ES-I3 (cell line): ENCODE results near the gene MISP.

Source experiments
- H3K36me3 ChIP-seq: 2 replicates; pipeline ENCODE4 v1.6.1; 2013; ENCODE audit warnings: mild to moderate bottlenecking, low read length, control low read depth, moderate library complexity; ENCODE audit not compliant: insufficient read depth
- H3K4me1 ChIP-seq: 2 replicates; pipeline ENCODE4 v1.6.1; 2013; ENCODE audit warnings: mild to moderate bottlenecking, control low read depth, low read length; ENCODE audit not compliant: insufficient read depth
- H3K9ac ChIP-seq: 2 replicates; pipeline ENCODE4 v1.6.1; 2013; ENCODE audit warnings: low read depth, mild to moderate bottlenecking, low read length, moderate library complexity
- H3K9me3 ChIP-seq: 2 replicates; pipeline ENCODE4 v1.6.1; 2013; ENCODE audit warnings: mild to moderate bottlenecking, low read length, moderate library complexity; ENCODE audit not compliant: control insufficient read depth, insufficient read depth

The MISP gene

GRCh38 chr19:747432-748273, 3.3 kb upstream of the MISP start:
- Histone ChIP-seq H3K9ac (no peak overlapping the region), H3K4me1 (peaks cover under 1% of the 10 kb centered on the region; the same call in 1 of the 2 replicates), H3K9me3 (peaks cover 4% of the 10 kb centered on the region; the same call in 1 of the 2 replicates), H3K36me3 (no peaks in the 10 kb centered on the region)

DNA sequence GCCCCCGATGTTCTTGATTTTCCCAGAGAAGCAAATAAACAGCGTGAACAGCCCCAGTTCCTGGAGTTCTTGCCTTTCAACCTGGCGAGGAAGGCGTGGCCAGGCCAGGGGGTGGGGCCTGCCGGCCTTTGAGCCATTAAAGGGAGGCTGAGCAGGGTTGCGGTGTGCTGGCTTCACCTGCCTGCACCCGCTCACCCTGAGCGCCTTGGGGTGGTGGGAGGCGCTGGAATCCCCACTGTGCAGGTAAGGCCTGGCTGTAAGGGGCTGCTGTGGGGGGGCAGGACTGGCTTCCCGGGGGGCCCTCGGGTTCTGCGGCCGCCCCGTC, 2.7 kb upstream of the MISP start:
- Histone ChIP-seq H3K9me3 (peaks cover 4% of the 10 kb centered on the region; the same call in 1 of the 2 replicates), H3K36me3 (no peaks in the 10 kb centered on the region), H3K9ac (no peak overlapping the region)

GRCh38 chr19:749811-750210, 1.1 kb upstream of the MISP start:
- H3K36me3 ChIP-seq, result no peaks in the 10 kb centered on the region
- H3K9me3 ChIP-seq, result peaks cover 4% of the 10 kb centered on the region; the same call in 1 of the 2 replicates
- H3K9ac ChIP-seq, result no peak overlapping the region
- peaks cover 5% of the 10 kb centered on the region; the same call in 1 of the 2 replicates for H3K4me1 ChIP-seq

More for the DNA sequence above, 2.7 kb upstream of the MISP start:
- peaks cover 5% of the 10 kb centered on the region; the same call in 1 of the 2 replicates for H3K4me1 ChIP-seq

DNA sequence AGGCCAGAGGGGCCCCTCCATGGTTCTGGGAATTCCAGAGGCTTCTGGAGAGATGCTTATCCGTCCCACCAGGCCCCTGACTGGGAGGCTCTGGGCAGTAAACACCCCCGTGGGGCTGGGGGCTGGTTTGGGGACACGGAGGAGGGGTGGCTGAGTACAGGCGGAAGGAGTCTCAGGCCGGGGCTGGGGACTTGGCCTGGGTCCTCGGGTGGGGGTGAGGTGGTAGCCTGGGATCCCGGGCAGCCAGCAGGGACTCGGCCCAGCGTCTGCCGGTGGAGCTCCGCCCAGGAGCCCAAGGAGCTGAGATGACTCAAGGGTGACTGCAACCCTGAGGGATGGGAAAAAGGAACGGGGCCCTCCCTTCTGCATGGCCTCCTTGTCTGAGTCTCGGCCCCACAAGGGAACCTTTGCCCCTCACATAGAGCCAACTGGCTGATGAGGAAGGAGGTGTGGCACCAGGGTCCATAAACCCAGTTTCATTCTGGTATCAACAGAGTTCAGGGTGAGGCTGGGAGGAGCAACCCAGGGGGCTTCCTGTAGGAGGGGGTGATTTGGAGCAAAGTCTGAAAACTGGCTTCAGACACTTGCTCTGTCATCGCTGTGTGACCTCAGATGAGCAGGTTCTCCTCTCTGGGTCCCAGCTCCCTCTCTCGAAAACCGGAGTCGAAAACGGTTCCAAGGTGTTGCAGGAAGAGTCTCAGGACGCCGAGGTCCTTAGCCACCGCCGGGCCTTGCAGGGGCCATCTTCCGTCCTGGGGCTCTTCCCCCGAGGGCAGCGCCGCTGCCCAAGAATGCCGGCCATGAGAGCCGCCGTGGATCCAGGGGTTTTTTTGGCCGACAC, 809 bp downstream of the MISP start:
- Histone ChIP-seq H3K4me1 (peaks cover 5% of the 10 kb centered on the region; the same call in 1 of the 2 replicates), H3K9me3 (peaks cover 4% of the 10 kb centered on the region; the same call in 1 of the 2 replicates), H3K36me3 (no peaks in the 10 kb centered on the region), H3K9ac (no peak overlapping the region)

DNA sequence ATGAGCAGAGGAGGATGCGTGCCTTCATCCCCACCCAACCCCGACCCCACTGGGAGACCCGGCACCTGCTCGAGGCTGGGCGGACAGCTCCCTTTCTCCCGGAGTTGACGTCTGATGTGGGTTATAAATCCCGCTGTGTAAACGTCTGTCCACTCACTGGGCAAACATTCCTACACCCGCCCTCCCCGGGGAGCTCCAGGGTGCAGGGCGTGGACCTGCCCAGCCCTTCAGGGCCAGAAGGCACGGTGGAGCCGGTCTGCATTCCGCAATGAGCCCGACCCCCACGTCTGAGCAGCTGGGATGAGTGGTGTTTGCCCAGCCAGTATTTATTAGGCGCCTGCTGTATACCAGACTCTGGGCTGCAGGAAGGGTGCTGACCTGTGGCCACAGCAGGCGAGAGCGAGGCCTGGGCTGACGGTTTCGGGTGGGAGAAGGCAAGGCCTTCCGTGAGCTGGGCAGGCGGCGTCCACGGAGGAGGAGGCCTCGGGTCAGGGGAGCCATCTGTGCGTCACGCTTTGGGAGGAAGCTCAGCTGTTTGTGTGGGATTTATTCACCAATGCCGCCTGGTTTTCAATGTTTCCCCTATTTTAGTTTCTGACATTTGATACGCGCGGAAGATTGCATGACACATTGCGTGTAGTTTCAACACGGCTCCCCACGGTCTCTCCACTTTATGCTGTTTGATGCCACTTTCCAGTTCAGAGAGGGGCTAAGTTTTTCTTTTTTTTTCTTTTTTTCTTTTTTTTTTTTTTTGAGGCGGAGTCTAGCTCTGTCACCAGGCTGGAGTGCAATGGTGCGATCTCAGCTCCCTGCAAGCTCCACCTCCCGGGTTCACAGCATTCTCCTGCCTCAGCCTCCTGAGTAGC, 2.0 kb downstream of the MISP start:
- Histone ChIP-seq H3K4me1 (peaks cover 5% of the 10 kb centered on the region; the same call in 1 of the 2 replicates), H3K9ac (no peak overlapping the region), H3K36me3 (no peaks in the 10 kb centered on the region), H3K9me3 (no peaks in the 10 kb centered on the region; the same call in 1 of the 2 replicates)

- Histone ChIP-seq H3K36me3 (no peaks in the 10 kb centered on the region), H3K4me1 (peaks cover 5% of the 10 kb centered on the region; the same call in 1 of the 2 replicates), H3K9ac (no peak overlapping the region), H3K9me3 (peaks cover 3% of the 10 kb centered on the region)
Observed at GRCh38 chr19:754530-754929, 3.6 kb downstream of the MISP start.

- no peaks in the 10 kb centered on the region for H3K36me3 ChIP-seq
- H3K4me1 ChIP-seq, result peaks cover 5% of the 10 kb centered on the region; the same call in 1 of the 2 replicates
- no peak overlapping the region for H3K9ac ChIP-seq
- peaks cover 3% of the 10 kb centered on the region for H3K9me3 ChIP-seq
Observed at GRCh38 chr19:755063-755462, 4.2 kb downstream of the MISP start.

DNA sequence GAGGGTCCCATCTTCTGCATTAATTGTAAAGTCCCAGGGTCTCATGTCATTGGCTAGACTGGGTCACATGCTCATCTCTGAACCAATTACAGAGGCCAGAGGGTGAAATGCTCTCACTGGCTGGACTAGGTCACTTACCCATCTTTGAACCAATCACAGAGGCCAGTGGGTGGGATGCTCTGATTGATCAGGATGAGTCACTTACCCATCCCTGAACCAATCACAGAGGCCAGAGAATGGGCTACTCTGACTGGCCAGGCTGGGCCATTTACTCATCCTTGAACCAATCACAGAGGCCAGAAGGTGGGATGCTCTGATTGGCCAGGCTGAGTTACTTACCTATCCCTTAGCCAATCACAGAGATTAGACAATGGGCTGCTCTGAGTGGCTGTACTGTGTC, 5.3 kb downstream of the MISP start:
- Histone ChIP-seq H3K9ac (no peak overlapping the region), H3K9me3 (peaks cover 3% of the 10 kb centered on the region), H3K4me1 (peaks cover 5% of the 10 kb centered on the region; the same call in 1 of the 2 replicates), H3K36me3 (no peaks in the 10 kb centered on the region)

DNA sequence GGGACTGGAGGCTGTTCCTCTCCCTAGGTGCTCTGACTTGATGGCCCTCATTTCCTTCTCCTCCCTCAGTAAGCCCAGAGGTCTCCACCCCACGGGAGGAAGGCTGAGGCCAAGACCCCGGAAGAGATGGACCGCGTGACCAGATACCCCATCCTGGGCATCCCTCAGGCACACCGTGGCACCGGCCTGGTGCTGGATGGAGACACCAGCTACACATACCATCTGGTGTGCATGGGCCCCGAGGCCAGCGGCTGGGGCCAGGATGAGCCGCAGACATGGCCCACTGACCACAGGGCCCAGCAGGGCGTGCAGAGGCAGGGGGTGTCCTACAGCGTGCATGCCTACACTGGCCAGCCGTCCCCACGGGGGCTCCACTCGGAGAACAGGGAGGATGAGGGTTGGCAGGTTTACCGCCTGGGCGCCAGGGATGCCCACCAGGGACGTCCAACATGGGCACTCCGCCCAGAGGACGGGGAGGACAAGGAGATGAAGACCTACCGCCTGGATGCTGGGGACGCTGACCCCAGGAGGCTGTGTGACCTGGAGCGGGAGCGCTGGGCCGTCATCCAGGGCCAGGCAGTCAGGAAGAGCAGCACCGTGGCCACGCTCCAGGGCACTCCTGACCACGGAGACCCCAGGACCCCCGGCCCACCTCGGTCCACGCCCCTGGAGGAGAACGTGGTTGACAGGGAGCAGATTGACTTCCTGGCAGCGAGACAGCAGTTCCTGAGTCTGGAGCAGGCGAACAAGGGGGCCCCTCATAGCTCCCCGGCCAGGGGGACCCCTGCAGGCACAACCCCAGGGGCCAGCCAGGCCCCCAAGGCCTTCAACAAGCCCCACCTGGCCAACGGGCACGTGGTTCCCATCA, 6.1 kb downstream of the MISP start:
- Histone ChIP-seq H3K9ac (no peak overlapping the region), H3K9me3 (peaks cover 3% of the 10 kb centered on the region), H3K36me3 (no peaks in the 10 kb centered on the region), H3K4me1 (peaks cover 5% of the 10 kb centered on the region; the same call in 1 of the 2 replicates)

DNA sequence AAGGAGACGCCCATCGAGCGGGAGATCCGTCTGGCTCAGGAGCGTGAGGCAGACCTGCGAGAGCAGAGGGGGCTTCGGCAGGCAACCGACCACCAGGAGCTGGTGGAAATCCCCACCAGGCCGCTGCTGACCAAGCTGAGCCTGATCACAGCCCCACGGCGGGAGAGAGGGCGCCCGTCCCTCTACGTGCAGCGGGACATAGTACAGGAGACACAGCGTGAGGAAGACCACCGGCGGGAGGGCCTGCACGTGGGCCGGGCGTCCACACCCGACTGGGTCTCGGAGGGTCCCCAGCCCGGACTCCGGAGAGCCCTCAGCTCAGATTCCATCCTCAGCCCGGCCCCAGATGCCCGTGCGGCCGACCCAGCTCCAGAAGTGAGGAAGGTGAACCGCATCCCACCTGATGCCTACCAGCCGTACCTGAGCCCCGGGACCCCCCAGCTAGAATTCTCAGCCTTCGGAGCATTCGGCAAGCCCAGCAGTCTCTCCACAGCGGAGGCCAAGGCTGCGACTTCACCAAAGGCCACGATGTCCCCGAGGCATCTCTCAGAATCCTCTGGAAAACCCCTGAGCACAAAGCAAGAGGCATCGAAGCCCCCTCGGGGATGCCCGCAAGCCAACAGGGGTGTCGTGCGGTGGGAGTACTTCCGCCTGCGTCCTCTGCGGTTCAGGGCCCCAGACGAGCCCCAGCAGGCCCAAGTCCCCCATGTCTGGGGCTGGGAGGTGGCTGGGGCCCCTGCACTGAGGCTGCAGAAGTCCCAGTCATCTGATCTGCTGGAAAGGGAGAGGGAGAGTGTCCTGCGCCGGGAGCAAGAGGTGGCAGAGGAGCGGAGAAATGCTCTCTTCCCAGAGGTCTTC, 7.1 kb downstream of the MISP start:
- Histone ChIP-seq H3K4me1 (peaks cover under 1% of the 10 kb centered on the region; the same call in 1 of the 2 replicates), H3K9ac (no peak overlapping the region), H3K9me3 (peaks cover 3% of the 10 kb centered on the region), H3K36me3 (no peaks in the 10 kb centered on the region)

- no peaks in the 10 kb centered on the region for H3K36me3 ChIP-seq
Observed at GRCh38 chr19:763181-763580, 12.3 kb downstream of the MISP start.

DNA sequence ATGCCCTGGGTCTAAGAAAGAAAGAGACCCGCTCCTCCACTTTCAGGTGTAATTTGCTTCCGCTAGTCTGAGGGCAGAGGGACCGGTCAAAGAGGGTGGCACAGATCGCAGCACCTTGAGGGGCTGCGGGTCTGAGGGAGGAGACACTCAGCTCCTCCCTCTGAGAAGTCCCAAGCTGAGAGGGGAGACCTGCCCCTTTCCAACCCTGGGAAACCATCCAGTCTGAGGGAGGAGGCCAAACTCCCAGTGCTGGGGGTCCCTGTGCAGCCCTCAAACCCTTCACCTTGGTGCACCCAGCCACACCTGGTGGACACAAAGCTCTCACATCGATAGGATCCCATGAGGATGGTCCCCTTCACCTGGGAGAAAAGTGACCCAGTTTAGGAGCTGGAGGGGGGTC, 13.0 kb downstream of the MISP start:
- H3K4me1 ChIP-seq, result no peaks in the 10 kb centered on the region

More at GRCh38 chr19:763181-763580, 12.3 kb downstream of the MISP start:
- Histone ChIP-seq H3K9me3 (peaks cover under 1% of the 10 kb centered on the region; the same call in 1 of the 2 replicates), H3K9ac (no peak overlapping the region), H3K4me1 (no peaks in the 10 kb centered on the region)

More for the DNA sequence above, 13.0 kb downstream of the MISP start:
- H3K9me3 ChIP-seq, result no peaks in the 10 kb centered on the region
- H3K9ac ChIP-seq, result no peak overlapping the region
- no peaks in the 10 kb centered on the region for H3K36me3 ChIP-seq
